GM12801 (cell line): ENCODE results near the gene SPECC1L.

Experiments
- CTCF ChIP-seq: IDR thresholded peaks from one replicate; pipeline ENCODE4 v1.5.1; 2011; ENCODE audit warnings: control low read depth; ENCODE audit not compliant: insufficient read length; ENCODE audit errors: extremely low read depth

The SPECC1L gene

GRCh38 chr22:24323695-24324094 lies 53.1 kb downstream of the SPECC1L start:
- no peak for TF ChIP-seq CTCF

- TF ChIP-seq CTCF: no peak
These were observed 53.5 kb downstream of the SPECC1L start for GRCh38 chr22:24324137-24324536.

GRCh38 chr22:24325105-24325757 lies 54.6 kb downstream of the SPECC1L start:
- TF ChIP-seq CTCF: no peak

GRCh38 chr22:24326266-24326665 lies 55.6 kb downstream of the SPECC1L start:
- TF ChIP-seq CTCF: no peak

- TF ChIP-seq CTCF: no peak
These were observed 57.2 kb downstream of the SPECC1L start for GRCh38 chr22:24327832-24328231.

GRCh38 chr22:24329453-24329852 lies 58.8 kb downstream of the SPECC1L start:
- no peak for TF ChIP-seq CTCF

GRCh38 chr22:24330636-24331035 lies 60.0 kb downstream of the SPECC1L start:
- TF ChIP-seq CTCF: no peak
